Mammary microvascular endothelial cell (primary cell): Measurements from ENCODE around the gene GSG1L2. TPM values are rescaled to one million over a fixed set of nuclear protein-coding genes. Genes with fewer than 3 reads are reported as not detected.

ENCODE experiments used
- total RNA-seq: library from RNA; depleted of rRNA; stranded (reverse); fragments of >200 nt; gene quantifications from 2 replicates; pipeline ENCODE4 v1.2.3, GENCODE V29; 2015

GSG1L2 gene
- not detected in 2 replicates for total RNA-seq

DNA sequence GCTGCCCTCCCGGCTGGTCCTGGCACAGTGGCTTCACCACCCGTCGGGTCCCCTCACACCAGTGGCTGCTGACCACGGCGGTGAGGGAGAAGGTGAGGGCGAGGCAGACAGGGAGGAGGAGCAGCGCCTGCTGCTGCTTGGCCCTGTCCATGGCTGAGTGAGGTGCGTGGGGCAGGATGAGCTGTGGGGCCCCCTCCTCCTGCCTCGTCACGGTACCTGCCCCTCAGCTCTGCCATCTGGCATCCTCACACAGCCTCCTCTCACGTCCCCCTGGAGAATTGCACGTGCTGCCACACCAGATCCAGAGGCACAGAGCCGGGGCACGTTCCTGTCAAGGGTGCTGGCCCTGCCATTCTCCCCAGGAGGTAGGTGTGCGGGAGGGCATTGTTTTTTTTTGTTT, at the start of gene GSG1L2:
Gene GSG1L2, minus strand, starts transcription at position 159 of the 400 bp plus-strand sequence. Its CDS starts 8 bp downstream, at position 151.

DNA sequence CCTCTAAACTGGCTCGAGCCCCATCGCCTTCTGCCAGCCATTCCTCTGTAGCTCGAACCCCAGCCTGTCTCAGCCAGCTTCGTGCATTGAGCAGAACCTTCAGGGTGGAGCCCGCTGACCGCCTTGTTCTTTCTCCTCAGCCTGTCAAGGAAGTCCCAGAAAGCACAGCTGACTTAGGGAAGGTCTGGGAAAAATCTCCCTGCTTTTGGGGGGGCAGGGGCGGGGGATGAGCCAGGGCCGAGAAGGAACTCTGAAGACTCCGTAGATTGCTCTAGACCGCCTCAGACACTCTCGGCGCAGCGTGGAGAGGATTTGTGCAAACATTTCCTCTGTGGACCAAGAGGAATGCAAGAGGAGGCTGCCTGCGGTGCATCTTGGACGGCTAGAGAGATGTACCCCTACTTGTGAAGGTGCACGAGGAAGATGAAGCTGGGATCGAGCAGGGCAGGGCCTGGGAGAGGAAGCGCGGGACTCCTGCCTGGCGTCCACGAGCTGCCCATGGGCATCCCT, 3.8 kb upstream of the GSG1L2 start, which contains the start of gene GLP2R:
Gene GLP2R, plus strand, starts transcription at position 284 of the 510 bp plus-strand sequence. Its CDS starts 140 bp downstream, at position 424.

DNA sequence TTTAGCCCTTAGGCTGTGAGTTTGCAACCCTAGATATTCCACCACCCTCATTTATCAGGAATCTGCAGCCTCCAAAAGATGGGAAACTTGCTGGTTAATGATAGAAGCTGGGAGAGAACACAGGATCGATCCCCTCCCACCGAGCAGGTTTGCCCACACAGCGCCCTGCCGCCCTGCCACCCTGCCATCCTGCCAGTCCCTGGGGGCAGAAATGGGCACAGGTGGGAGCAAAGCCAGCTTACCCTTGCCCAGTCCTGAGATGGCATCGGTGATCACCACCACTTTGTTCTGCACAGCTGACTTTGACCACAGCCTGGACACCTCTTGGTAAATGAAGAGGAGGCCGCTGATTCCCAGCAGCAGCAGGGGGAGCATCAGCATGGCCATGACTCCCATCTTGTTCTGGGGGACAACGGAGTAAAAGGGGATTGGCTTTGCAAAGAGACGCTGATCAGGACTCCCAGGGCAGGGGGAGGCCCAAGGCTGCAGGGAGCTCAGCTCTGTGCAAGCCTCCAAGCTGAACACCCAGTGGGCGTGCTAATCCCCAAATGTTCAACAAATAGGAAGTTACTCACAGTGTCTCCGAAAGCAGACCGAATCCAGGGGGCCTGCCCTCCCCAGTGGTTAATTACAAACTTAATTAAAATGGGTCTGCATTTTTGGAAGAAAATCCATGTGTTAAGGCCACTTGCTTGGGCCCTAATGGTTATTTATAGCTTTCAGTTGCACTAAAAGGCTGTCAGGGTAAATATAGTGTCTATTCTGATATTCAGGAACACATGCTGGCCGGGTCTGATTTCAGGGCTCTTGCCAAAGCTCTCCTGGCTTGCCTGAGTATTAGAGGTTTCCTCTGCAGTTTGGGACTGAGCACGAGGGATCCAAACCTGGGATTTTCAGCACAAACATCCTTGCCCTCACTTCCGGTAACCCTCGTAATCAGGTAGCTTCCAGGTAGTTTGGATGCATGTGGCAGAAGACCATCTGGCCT, 30.7 kb downstream of the GSG1L2 start, which contains the start of gene DHRS7C:
Gene DHRS7C, minus strand, starts transcription at position 704 of the 988 bp plus-strand sequence. Its CDS starts 308 bp downstream, at position 396.

Other genes starting within 250 kb of the GSG1L2 start
- gene STX8, start 246.3 kb downstream of the GSG1L2 start, total RNA-seq: 76.9 and 99.2 TPM in 2 replicates
- gene CFAP52, start 245.4 kb downstream of the GSG1L2 start, total RNA-seq: not detected in 2 replicates
- 0.07 and 0.10 TPM in 2 replicates for gene USP43, start 176.6 kb downstream of the GSG1L2 start, total RNA-seq
- gene DHRS7C, start 30.5 kb downstream of the GSG1L2 start, total RNA-seq: not detected in 2 replicates
- gene GLP2R, start 3.8 kb upstream of the GSG1L2 start, total RNA-seq: not detected in 2 replicates
- gene RCVRN, start 83.2 kb upstream of the GSG1L2 start, total RNA-seq: not detected in 2 replicates